Skin epidermis (tissue), 12 donors: ENCODE measurements around the gene FNDC7.
A peak's percentile ranks its signal among the peaks of the same experiment; 100 is the strongest.
"Not testable (repeated sequence)": the region's sequence is repeated elsewhere in the genome, so short reads cannot be mapped to it uniquely, and the experiment has no call there.

Source experiments
- H3K27ac ChIP-seq, 21 experiments: fragments of 200-600 bp; sonication (generic) in 11 of 21; one replicate each; pipeline ENCODE4 v1.5.0; 2020; ENCODE audit warnings: mild to moderate bottlenecking in 3 of 21, inconsistent platforms in 2 of 21, moderate library complexity in 2 of 21
- H3K4me3 ChIP-seq, 7 experiments: fragments of 200-600 bp; sonication (generic) in 2 of 7; one replicate each; pipeline ENCODE4 v1.5.0; 2020; ENCODE audit warnings: inconsistent platforms in 2 of 7, mild to moderate bottlenecking in 2 of 7, moderate library complexity in 1 of 7

The FNDC7 gene, protein sequence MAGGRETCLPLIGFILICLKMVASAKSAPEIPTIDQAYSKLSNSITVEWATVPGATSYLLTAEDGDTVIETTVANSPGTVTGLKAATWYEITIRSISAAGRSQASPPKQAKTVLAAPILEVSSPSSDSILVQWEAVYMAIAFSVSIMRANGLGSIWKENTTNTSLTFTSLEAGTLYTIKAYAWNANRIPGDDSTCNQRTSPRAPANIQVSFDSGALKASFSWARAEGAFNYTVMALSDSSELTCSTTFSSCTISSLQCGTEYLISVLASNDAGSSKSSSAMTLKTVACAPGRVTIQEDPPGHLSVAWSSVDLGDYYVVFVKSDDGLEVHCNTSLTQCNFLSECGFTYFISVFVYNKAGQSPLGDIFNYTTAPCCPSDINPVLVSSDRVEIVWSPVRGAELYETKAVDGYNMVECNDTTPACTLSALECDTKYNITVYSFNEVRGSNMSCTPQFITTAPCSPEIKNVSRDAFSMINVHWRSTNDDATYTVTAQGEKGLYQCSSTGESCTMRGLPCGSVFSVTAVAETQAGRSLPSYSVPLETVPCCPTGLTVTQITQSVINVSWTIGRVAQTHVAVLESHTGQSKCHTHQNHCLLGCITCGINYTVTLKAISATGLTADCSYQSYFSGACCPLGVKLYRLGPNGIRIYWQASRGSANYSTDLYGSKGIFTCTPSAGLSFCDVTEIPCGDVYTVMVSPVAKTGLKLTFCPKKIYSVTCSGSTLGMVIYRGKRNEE

DNA sequence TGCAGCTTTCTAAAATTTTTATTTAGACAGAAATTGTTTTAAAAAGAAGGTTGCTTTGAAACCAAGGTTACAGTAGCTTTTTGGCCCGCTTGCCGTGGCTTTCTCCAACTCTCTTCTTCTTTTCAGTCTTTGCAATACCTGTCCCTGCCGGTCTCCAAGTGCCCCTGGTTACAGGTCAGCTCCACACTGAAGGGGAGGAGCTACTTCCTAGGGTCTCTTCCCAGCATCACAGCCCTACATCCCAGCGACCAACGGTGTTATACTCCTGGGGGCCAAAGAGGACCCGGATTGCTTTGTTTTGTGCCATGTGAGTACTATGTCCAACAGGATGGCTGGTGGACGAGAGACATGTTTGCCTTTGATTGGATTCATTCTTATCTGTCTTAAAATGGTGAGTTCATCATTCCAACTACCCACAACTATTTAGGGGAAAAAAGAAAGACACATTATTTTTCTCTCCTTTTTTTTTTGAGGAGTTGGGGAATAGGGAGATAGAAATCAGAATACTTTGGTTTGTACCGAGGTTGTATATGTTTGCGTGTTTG, at the start of gene FNDC7:
Gene FNDC7 (plus strand): TSS at position 303 of the 545 bp plus-strand sequence. CDS start 26 bp downstream, at position 329.
- Histone ChIP-seq H3K27ac (no peak within 1 kb of the TSS), H3K4me3 (no peak within 1 kb of the TSS)

DNA sequence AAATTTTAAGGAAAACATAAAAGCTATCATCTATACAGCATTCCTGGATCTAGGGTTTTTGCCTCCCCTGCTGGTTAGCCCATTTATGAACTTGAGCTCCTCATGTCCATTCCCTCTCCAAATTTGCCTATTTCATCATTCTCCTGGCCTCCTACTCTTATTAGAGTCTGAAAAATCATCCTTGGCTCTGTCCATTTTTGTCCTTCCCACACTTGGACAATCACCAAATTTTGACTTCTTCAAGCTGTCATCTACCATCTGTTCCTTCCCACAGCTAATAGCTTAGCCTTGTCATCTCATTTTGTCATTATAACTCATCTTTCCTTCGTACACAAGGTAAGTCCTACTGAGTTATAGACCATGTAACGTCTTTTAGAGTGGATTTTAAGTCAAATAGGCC, 49.6 kb upstream of the FNDC7 start:
- Histone ChIP-seq H3K27ac (no peak overlapping the region), H3K4me3 (no peak overlapping the region)

DNA sequence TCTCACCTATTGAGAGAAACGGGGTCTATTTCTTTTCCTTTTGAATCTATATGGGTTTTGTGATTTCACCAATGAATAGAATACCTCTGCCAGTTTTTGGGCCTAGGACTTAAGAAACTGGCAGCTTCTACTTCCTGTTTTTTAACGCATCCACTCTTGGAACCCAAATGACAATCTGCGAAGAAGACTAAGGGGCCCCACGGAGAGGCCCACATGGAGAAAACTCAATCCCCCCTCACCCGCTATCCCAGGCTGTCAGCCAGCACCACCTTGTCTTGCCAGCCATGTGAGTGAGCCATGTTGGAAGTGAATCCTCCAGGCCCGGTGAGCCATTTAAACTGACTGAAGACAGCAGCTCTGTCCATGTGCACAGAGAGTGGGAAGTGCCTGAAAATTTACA, 48.2 kb upstream of the FNDC7 start:
- no peak overlapping the region for H3K4me3 ChIP-seq
- no peak overlapping the region for H3K27ac ChIP-seq

DNA sequence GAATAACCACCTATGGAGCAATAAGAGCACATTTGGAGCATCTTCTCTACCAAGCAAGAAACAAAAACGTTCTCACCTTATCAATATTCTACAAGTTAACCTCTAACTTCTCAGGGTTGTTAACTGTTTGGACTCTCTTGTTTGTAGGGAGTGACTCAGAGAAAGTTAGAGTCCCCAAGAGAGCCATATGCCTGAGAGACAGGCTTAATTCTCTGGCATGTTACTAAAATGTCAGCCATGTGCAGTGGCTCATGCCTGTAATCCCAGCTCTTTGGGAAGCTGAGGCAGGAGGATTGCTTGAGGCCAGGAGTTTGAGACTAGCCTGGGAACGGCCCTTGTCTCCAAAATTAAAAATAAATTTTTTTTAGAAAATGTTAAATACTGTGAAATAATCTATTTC, 47.6 kb upstream of the FNDC7 start:
- H3K4me3 ChIP-seq, result no peak overlapping the region
- H3K27ac ChIP-seq, result no peak overlapping the region

DNA sequence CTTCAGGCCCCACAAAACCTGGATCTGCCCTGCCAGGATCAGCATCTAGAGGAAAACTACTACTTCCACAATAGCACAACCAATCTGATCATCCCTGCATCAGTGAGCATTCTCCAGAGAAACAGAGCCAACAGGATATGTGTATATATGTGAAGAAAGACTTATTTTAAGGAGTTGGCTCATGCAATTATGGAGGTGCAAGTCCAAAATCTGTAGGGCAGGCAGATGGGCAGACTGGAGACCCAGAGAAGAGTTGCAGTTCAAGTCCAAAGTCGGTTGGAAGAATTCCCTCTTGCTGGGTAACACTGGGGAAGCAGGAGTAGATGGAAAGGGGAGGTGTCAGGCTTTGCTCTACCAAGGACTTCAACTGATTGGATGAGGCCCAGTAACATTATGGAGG, 46.9 kb upstream of the FNDC7 start:
- H3K4me3 ChIP-seq, result no peak overlapping the region

DNA sequence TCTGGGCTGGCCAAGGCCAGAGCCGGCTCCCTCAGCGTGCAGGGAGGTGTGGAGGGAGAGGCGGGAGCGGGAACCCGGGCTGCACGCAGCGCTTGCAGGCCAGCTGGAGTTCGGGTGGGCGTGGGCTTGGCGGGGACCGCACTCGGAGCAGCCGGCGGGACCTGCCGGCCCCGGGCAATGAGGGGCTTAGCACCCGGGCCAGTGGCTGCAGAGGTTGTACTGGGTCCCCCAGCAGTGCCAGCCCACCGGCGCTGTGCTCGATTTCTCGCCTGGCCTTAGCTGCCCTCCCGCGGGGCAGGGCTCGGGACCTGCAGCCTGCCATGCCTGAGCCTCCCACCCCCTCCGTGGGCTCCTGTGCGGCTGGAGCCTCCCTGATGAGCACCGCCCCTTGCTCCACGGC, 45.3 kb upstream of the FNDC7 start:
- not testable (repeated sequence) for H3K4me3 ChIP-seq, H3K27ac ChIP-seq

More for the DNA sequence above, 46.9 kb upstream of the FNDC7 start:
- no peak overlapping the region for H3K27ac ChIP-seq

DNA sequence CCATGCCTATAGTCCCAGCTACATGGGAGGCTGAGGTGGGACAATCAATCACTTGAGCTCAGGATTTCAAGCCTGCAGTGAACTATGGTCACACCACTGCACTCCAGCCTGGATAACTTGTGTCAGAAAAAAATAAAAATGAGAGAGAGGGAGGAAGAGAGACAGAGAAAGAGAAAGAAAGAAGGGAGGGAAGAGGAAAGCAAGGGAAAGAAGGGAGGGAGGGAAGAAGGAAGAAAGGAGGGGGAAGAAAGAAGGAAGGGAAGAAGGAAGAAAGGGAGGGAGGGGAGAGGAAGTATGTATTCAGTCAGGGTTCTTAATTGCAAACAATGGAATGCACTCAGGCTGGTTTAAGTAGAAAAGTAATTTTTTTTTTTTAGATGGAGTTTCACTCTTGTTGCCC, 43.9 kb upstream of the FNDC7 start:
- Histone ChIP-seq H3K27ac (no peak overlapping the region), H3K4me3 (no peak overlapping the region)

DNA sequence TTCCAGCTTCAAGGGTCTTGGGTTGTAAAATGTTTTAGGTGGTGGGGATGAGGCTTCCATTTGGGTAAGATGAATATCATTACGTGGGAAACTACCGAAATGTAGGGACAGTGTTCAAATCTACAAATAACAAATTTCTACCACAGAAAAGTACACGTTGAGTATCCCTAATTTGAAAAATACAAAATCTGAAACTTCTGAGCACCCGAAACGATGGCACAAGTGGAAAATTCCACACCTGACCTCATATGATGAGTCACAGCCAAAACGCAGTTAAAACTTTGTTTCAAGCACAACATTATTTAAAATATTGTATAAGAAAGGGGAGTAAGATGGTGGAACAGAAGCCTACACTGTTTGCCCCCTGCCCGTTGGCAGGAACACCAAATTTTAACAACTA, 43.0 kb upstream of the FNDC7 start:
- Histone ChIP-seq H3K4me3 (no peak overlapping the region), H3K27ac (no peak overlapping the region)

DNA sequence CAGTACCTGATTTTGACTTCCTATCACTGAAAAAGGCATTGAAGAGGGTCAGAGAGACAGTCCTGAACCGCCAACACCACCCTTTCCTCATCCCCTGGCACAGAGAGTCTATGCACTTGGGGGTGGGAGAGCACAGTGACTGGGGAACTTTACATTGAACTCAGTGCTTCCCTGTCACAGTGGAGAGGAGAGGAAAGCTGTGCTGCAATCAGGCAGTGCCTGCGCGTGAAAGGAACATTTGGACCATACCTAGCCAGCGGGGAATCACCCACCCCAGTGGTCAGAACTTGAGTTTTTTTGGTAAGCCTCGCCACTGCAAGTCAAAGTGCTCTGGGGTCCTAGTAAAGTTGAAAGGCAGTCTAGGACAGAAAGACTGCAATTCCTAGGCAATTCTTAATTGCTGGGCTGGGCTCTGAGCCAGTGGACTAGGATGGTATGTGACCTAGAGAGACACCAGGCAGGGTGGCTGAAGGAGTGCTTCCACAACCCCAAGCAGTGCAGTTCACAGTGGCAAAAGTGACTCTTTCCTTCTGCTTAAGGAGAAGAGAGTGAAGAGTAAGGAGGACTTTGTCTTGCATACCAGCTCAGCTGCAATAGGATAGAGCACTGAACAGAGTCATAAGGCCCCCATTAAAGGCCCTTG, 42.5 kb upstream of the FNDC7 start:
- H3K27ac ChIP-seq, result no peak overlapping the region
- H3K4me3 ChIP-seq, result no peak overlapping the region

DNA sequence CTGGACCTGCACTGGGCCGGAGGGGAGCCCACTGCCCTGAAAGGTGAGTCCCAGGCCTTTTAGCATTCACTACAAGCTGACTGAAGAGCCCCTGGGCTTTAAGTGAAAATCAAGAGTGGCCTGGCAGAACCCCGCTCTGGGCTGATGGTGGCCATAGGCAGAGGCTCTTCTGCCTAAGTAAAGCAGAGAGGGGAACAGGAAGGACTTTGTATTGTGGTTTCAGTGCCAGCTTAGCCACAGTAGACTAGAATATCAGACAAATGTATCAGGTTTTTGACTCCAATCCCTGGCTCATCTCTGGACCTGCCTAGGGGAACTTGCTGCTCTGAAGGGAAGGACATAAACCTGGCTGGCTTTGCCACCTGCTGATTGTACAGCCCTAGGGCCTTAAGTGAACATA, 41.6 kb upstream of the FNDC7 start:
- Histone ChIP-seq H3K4me3 (no peak overlapping the region), H3K27ac (no peak overlapping the region)

DNA sequence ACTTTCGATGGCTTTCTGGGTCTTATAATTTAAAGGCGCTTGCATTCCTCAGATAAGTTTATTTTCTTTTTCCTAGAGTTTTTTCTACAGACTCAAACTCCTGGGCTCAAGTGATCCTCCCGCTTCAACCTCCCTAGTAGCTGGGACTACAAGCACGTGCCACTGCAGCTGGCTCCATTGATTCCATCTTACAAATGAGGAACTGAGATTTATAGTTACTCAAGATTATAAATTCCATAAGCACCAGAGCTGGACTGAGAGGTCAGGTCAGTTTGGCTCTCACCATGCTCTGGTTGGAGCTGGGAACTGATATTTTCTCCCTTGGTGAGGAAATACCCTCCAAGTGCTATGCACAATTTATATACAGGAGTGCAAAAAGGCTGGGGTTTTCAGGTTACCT, 34.0 kb upstream of the FNDC7 start:
- Histone ChIP-seq H3K27ac (no peak overlapping the region), H3K4me3 (no peak overlapping the region)

DNA sequence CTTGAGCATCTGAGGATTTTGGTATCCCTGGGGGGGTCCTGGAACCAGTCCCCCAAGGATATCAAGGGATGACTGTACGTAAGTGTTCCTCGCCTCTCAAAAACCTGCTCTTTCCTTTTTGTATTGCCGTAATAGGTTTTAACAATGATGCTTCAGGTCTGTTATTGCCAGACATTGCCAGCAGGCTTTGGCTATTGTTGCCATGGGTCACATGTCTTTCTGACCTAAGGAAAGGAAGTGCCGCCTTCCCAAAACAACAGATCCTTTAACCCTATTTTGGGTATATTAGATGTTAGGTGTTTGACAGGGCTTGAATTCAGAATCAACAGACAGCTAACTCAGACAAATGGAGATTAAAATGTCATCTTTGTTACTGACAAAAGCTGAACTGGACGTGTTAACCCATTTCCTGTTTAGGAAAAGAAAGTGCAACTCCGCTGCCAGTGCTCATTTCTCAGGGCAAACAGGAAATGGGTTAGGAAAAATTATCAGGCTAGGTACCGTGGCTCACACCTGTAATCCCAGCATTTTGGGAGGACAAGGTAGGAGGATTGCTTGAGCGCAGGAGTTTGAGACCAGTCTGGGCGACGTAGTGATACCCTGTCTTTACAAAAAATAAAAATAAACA, 33.0 kb upstream of the FNDC7 start:
- Histone ChIP-seq H3K4me3 (no peak overlapping the region), H3K27ac (no peak overlapping the region)

DNA sequence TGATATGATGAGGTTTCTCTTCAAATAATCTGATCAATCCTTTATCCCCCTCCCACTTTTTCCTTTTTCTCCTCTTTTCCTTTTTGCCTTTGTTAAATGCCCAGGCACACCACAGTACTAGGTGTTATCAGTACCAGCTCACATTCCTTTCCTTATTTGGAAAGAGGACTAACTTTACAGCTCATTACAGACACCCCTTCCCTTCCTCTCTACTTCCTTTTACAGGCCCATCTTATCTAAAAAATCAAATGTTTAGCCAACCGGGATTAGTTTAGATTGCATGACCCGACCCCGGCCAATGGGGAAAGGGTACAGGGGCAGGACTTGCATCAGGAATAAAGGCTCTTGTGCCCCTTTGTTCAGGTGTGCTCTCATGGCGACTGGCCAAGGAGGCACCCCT, 31.0 kb upstream of the FNDC7 start:
- H3K27ac ChIP-seq, H3K4me3 ChIP-seq: not testable (repeated sequence)

DNA sequence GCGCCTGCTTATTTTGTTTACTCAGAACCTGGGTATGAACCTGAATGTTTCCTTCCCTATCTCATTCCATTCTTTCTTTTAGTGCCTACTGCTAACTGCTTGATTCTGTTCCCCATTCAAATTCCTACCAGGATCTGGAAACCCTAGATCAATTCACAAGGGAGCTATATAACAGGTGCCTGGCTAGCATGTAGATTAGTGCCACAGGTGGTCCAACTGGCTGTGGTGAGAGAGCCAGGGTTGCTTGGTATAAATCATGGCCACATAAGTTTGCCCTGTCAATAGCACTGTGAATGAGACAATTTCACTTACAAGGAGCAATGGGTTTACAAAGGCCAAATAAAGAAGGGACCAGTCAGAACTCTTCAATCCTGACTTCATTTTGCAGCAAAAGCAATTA, 27.2 kb upstream of the FNDC7 start:
- H3K27ac ChIP-seq, result no peak overlapping the region
- no peak overlapping the region for H3K4me3 ChIP-seq

DNA sequence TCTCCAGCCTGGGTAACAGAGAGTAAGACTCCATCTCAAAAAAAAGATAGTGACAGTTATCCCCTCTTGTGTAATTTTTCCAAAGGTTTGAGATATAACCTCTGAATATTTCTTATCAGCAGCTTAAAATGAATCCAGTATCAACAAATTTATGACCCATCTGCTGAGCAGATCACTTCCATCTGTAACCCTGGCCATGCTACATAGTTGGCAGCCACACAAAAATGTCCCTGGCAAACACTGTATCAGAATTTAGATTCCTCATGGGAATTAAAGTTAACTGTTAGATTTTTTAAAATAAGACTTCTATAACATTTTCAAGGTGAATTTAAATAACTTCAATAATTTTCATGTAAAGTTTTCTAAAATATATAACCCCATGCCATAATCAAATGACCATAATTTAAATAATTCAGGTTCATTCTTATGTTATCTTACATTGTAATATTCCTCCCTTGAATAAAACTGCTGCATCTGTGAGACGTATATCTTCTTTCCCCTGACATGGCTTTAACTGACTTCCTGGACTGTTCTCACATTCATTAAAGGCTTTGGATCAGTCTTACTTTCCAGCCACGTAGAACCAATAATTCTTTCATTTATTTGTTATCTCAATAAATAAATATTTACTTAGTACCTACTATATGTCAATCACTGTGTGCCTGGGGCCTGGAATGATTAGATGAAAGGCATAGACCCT, 25.9 kb upstream of the FNDC7 start:
- Histone ChIP-seq H3K27ac (no peak overlapping the region), H3K4me3 (no peak overlapping the region)

DNA sequence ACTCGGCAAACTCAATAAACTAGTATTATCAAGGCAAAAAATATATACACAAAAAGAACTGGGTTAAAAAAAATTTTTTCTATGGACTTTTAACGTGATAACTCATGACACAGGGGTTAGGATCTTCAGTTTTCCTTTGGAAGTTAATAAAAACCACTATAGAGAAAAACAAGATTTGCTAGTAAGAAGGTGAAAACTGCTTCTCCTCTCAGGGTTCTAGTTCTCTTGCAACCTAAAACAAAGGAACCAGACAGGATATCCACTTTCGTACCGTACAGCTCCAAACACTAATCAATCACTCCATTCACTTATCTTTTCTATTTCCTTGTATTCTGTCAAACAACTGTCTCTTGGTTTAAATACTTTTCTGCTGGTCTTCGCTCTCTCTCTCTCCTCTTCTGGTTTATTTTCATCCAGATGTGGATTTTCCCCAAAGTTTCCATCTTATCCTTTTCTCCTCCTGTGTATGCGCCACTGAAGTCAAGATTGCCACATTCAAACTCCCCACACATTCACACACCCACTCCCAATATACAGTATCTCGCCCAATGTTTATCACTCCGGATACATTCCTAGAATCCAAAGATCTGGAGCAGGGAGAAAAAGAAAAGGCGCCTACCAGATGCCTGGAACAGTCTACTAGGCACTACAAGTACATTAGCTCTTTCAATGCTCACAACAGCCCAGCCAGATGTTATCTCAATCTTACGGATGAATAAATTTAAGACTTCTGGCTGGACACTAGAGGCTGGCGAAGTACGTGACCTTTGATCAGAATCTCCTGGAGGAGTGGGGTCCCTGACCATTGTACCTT, 21.4 kb upstream of the FNDC7 start:
- Histone ChIP-seq H3K27ac (peak overlapping the region in 20 of 21 experiments; percentile 83 to 100 (median 97)), H3K4me3 (peak overlapping the region; percentile 60 to 96 (median 71))

DNA sequence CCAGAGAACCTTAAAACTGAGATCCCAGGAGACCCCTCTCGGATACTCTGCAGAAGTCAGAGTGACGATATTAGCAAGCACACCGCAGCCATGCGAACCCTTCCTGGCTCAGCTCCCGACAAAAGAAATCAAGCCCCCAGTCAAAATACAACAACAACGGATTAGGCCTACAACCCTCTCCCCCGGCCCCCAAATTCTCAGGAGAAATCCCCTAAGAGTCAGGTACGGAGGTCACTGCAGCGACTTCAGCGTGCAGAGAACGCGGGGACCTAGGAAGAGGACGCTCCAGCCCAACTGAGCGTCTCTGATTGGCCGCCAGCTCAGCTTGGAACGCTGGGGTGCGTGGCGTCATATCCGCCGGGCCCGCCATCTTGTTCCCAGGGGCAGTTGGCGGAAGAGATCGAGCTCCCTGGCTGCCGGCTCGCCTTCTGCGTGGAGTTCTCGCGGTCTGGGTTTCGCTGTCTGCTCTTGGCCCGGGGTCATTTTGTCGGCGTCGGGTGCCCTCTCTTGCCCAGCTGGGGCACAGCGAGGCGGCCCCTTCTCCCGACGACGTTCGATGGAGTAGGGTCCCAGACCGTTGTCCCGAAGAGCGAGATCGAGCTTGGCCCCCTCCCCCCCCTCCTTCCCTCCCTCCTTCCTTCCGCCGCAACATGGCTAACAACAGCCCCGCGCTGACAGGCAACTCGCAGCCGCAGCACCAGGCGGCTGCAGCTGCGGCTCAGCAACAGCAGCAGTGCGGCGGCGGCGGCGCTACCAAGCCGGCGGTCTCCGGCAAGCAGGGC, 20.6 kb upstream of the FNDC7 start, which contains the start of gene PRPF38B:
Gene PRPF38B (plus strand): TSS at position 369 of the 782 bp plus-strand sequence. CDS start 282 bp downstream, at position 651.
- Histone ChIP-seq H3K4me3 (peak within 1 kb of the TSS; percentile 60 to 96 (median 71)), H3K27ac (peak within 1 kb of the TSS; percentile 83 to 100 (median 97))
